Lower leg skin (tissue), 3 donors: Measurements from ENCODE around the gene SCYL2.

ENCODE experiments used
- CTCF ChIP-seq, 3 donors: fragments of 450-650 bp; IDR thresholded peaks; one replicate each; pipeline ENCODE4 v1.5.1; 2016; ENCODE audit warnings: antibody characterized with exemption in 3 of 3, mild to moderate bottlenecking in 3 of 3, moderate library complexity in 2 of 3
- POLR2A ChIP-seq, 2 donors: fragments of 450-650 bp; IDR thresholded peaks; one replicate each; pipeline ENCODE4 v1.6.1; 2016 to 2017; ENCODE audit warnings: antibody characterized with exemption in 2 of 2, mild to moderate bottlenecking in 1 of 2, moderate library complexity in 1 of 2

- TF ChIP-seq CTCF (IDR thresholded peaks at IDR 0.05) (no peak), POLR2A (IDR thresholded peaks at IDR 0.05) (no peak)
Observed at GRCh38 chr12:100251917-100252316, 15.1 kb upstream of the SCYL2 start.
